DND-41 (cell line): ENCODE measurements around the gene IFFO2.

Experiments used
- ATAC-seq: fragments of 200-7000 bp; cut with Tn5 transposase; 3 replicates; pipeline ENCODE4 v1.9.1; 2021; ENCODE audit warnings: low read depth; ENCODE audit not compliant: insufficient read depth
- DNase-seq: peaks from one replicate; pipeline ENCODE4 v3.0.0-alpha.2; 2020
- H2AFZ ChIP-seq: 2 replicates; pipeline ENCODE4 v1.6.0; 2012; ENCODE audit warnings: low read depth, low read length
- H3K27ac ChIP-seq: 2 replicates; pipeline ENCODE4 v1.5.1; 2012; ENCODE audit warnings: low read length, inconsistent platforms
- H3K27me3 ChIP-seq: fragments of 200-600 bp; sonication (generic); 2 replicates; pipeline ENCODE4 v1.6.0; 2012; ENCODE audit warnings: low read length, mild to moderate bottlenecking, inconsistent platforms; ENCODE audit not compliant: insufficient read depth, poor library complexity
- H3K36me3 ChIP-seq: 2 replicates; pipeline ENCODE4 v1.5.1; 2012; ENCODE audit warnings: low read length, inconsistent platforms; ENCODE audit not compliant: insufficient read depth
- H3K4me1 ChIP-seq: 2 replicates; pipeline ENCODE4 v1.5.1; 2012; ENCODE audit warnings: mild to moderate bottlenecking, low read length; ENCODE audit not compliant: insufficient read depth
- H3K4me2 ChIP-seq: 2 replicates; pipeline ENCODE4 v1.6.0; 2012; ENCODE audit warnings: mild to moderate bottlenecking, moderate library complexity, low read length, inconsistent platforms; ENCODE audit not compliant: insufficient read depth
- H3K4me3 ChIP-seq, 2 experiments: fragments of 200-600 bp in 1 of 2; shearing (Covaris generic) in 1 of 2; 2 replicates each; pipeline ENCODE4 v1.5.1; 2012 to 2016; ENCODE audit warnings: inconsistent platforms in 2 of 2, low read length in 2 of 2, mild to moderate bottlenecking in 2 of 2, low read depth in 1 of 2, moderate library complexity in 1 of 2
- H3K79me2 ChIP-seq: 2 replicates; pipeline ENCODE4 v1.6.0; 2012; ENCODE audit warnings: low read length, inconsistent platforms; ENCODE audit not compliant: insufficient read depth
- H3K9ac ChIP-seq: 2 replicates; pipeline ENCODE4 v1.6.0; 2012; ENCODE audit warnings: low read depth, mild to moderate bottlenecking, inconsistent platforms, low read length, moderate library complexity
- H3K9me3 ChIP-seq: 2 replicates; pipeline ENCODE4 v1.5.1; 2012; ENCODE audit warnings: low read length, moderate library complexity, mild to moderate bottlenecking, inconsistent platforms; ENCODE audit not compliant: insufficient read depth, severe bottlenecking
- H4K20me1 ChIP-seq: 2 replicates; pipeline ENCODE4 v1.6.0; 2012; ENCODE audit warnings: low read length; ENCODE audit not compliant: insufficient read depth
- EZH2 ChIP-seq: IDR thresholded peaks from 3 replicates; pipeline ENCODE4 v1.6.1; 2012; ENCODE audit warnings: borderline replicate concordance, low read depth, mild to moderate bottlenecking, moderate library complexity, low read length, inconsistent platforms; ENCODE audit not compliant: severe bottlenecking
- TF ChIP-seq, protein P1 (sequence below): IDR thresholded peaks from 2 replicates; pipeline ENCODE4 v1.5.1; 2012; ENCODE audit warnings: borderline replicate concordance, low read length, moderate library complexity, mild to moderate bottlenecking; ENCODE audit not compliant: poor library complexity, severe bottlenecking; ENCODE audit errors: extremely low read depth

IFFO2 gene

DNA sequence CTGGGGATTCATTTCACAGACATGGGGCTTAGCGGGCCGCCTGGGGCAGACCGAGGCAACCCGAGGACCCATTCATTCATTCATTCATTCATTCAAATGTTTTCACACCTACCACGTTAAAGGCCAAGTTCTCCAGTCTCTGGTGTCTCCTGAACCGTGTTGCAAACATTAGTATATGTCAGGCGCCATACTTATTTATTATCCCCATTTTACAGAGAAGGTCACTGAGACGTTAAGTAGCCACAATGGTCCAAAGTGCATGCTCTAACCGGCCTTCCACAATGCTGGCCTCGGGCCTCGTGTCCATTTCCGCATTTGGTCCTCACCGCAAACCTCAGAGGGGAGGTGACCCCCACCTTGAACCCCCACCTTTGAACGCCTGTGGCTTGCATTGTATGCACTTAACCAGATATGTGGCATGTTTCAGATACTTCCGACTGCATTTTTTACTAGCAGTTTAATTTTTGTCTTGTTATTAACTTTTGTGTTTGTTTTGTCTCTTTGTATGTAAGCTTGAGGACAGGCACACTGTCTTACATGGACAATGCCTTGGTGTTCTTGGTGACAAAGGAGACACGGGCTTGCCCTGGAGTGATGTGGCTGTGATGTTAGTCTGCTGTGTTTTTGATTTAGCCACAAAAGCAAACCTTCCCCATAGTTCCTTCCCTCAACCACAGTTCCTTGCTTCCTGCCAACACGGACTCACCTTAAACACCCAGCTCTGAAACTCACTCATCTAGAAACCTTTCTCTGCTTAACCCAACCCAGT lies 1.2 kb upstream of the IFFO2 start:
- Histone ChIP-seq H2AFZ (no peak overlapping the region; the same call in 1 of the 2 replicates), H4K20me1 (peaks cover 30% of the 10 kb centered on the region), H3K9ac (no peak overlapping the region), H3K4me3 (no peak overlapping the region), H3K9me3 (no peaks in the 10 kb centered on the region), H3K27ac (no peak overlapping the region), H3K4me1 (peaks cover 30% of the 10 kb centered on the region), H3K4me2 (peak overlapping the region; percentile 96), H3K79me2 (no peaks in the 10 kb centered on the region), H3K36me3 (no peaks in the 10 kb centered on the region), H3K27me3 (peaks cover 20% of the 10 kb centered on the region)
- DNase-seq (no peak), ATAC-seq (no peak)
- TF ChIP-seq, protein P1, sequence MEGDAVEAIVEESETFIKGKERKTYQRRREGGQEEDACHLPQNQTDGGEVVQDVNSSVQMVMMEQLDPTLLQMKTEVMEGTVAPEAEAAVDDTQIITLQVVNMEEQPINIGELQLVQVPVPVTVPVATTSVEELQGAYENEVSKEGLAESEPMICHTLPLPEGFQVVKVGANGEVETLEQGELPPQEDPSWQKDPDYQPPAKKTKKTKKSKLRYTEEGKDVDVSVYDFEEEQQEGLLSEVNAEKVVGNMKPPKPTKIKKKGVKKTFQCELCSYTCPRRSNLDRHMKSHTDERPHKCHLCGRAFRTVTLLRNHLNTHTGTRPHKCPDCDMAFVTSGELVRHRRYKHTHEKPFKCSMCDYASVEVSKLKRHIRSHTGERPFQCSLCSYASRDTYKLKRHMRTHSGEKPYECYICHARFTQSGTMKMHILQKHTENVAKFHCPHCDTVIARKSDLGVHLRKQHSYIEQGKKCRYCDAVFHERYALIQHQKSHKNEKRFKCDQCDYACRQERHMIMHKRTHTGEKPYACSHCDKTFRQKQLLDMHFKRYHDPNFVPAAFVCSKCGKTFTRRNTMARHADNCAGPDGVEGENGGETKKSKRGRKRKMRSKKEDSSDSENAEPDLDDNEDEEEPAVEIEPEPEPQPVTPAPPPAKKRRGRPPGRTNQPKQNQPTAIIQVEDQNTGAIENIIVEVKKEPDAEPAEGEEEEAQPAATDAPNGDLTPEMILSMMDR: no peak
- no peak for TF ChIP-seq EZH2

DNA sequence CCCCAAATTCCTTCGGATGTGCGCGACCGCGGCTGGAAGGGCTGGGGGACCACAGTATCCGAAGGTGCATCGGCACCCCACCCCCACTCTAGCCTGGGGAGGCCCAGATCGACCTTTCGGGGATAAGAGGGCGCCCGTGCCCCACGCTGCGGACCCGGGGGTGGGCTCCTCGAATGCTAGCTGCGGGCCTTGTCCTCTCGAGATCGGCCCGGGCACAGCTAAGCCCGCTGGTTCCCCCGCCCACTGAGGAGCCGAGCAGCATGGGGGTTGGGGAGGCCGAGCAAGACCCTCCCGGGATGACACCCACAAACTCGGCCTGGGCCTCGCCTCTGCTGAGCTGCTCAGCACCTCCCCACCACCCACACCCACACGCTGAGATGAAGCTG lies 653 bp upstream of the IFFO2 start:
- TF ChIP-seq, protein P1: no peak
- no peak for TF ChIP-seq EZH2
- H3K79me2 ChIP-seq: no peaks in the 10 kb centered on the region
- H3K4me3 ChIP-seq: peak overlapping the region; percentile 5 to 58; a peak in 3 of 4 replicates
- peak; percentile 2; the same call in 2 of the 3 replicates for ATAC-seq
- H3K4me1 ChIP-seq: peaks cover 30% of the 10 kb centered on the region
- peak; percentile 8 for DNase-seq
- H3K36me3 ChIP-seq: no peaks in the 10 kb centered on the region
- H3K9me3 ChIP-seq: no peaks in the 10 kb centered on the region
- H3K4me2 ChIP-seq: peak overlapping the region; percentile 96
- peak overlapping the region; percentile 55 for H3K9ac ChIP-seq
- H3K27ac ChIP-seq: no peak overlapping the region
- H2AFZ ChIP-seq: peak overlapping the region; percentile 81
- H3K27me3 ChIP-seq: peaks cover 20% of the 10 kb centered on the region
- H4K20me1 ChIP-seq: peaks cover 30% of the 10 kb centered on the region

DNA sequence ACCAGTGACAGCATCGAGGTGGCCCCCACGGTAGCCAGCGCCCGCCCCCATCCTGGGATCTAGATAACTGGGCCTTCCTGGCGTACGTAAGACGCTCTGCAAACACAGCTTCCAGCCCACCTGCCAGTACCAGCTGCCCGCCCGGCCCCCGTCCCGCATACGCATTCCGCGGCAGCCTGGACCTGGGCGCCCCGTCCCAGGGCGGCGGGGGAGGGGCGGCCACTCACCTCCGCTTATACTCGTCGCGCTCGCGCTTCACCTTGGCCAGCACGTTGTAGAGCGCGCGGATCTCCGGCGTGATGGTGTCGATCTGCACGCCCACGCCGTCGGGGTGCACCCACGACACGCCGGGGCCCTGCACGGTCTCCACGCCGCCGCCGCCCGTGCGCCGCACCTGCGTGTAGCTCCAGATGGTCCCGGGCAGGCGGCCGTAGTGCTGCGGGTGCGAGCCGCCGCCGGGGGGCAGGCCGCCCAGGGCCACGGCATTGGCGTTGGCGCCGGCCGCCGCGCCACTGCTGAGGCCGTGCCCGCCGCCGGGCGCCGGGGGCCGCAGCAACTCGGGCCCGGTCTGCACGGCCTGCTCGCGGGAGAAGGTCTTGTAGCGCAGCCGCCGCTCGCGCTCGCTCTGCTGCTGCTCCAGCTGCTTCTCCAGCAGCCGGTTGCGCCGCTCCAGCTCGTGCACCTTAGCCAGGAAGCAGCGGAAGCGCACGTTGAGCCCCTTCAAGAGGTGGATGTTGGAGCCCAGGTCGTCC lies 859 bp downstream of the IFFO2 start:
- H3K4me1 ChIP-seq: peaks cover 30% of the 10 kb centered on the region
- H3K27me3 ChIP-seq: peaks cover 20% of the 10 kb centered on the region
- peak overlapping the region; percentile 96 for H3K4me2 ChIP-seq
- no peaks in the 10 kb centered on the region for H3K79me2 ChIP-seq
- H3K36me3 ChIP-seq: no peaks in the 10 kb centered on the region
- peak; percentile 69 for DNase-seq
- H4K20me1 ChIP-seq: peaks cover 35% of the 10 kb centered on the region
- peak; percentile 93 for TF ChIP-seq EZH2
- TF ChIP-seq, protein P1: peak; percentile 5
- H3K9ac ChIP-seq: peak overlapping the region; percentile 60
- no peak overlapping the region for H3K27ac ChIP-seq
- peak; percentile 31 for ATAC-seq
- peak overlapping the region; percentile 8 to 70; a peak in 3 of 4 replicates for H3K4me3 ChIP-seq
- H2AFZ ChIP-seq: peak overlapping the region; percentile 69
- H3K9me3 ChIP-seq: no peaks in the 10 kb centered on the region
